ENCODE results near the gene SHLD1. TPM values are rescaled to one million over a fixed set of nuclear protein-coding genes. Genes with fewer than 3 reads are reported as not detected.

The SHLD1 gene
- polyA plus RNA-seq, 1 donor (not counting 4 experiments of a cell fraction or from before 2014, with no cell fraction given): 3.2 TPM

GRCh38 chr20:5900908-5901307 is 150.7 kb downstream of the SHLD1 start:
- H3K4me1 ChIP-seq (ENCODE audit: control insufficient read depth, extremely low read depth, insufficient read depth, low read length): no peaks in the 10 kb centered on the region
- DNase-seq (ENCODE audit: low read depth, low spot score) (no peak), FAIRE-seq (no peak)
- H4K20me1 ChIP-seq (ENCODE audit: control insufficient read depth, extremely low read depth, insufficient read depth, low read length): no peaks in the 10 kb centered on the region
- dilution Hi-C loops (cut with MboI; ENCODE audit: extremely low pct_ligation_motif_present, low sequenced_read_pairs): no loop called here
- TF ChIP-seq CTCF (optimal IDR thresholded peaks at IDR 0.05 in 1 of 3, IDR thresholded peaks at IDR 0.05 in 1 of 3, conservative IDR thresholded peaks at IDR 0.05 in 1 of 3; ENCODE audit: extremely low read depth in 1 of 3, insufficient read depth in 2 of 3, low read length in 3 of 3) (no peak), EZH2 (IDR thresholded peaks at IDR 0.05; ENCODE audit: low read length) (no peak)
- H3K9ac ChIP-seq (ENCODE audit: control insufficient read depth, extremely low read depth, insufficient read depth, low read length): no peak overlapping the region
- H3K9me3 ChIP-seq (ENCODE audit: control insufficient read depth, low read depth, low read length): no peaks in the 10 kb centered on the region
- no peak overlapping the region for H3K4me2 ChIP-seq (ENCODE audit: control insufficient read depth, extremely low read depth, insufficient read depth, low read depth, low read length)
- H3K4me3 ChIP-seq (ENCODE audit: control insufficient read depth in 2 of 3, extremely low read depth in 1 of 3, insufficient read depth in 2 of 3, low read depth in 1 of 3, low read length in 3 of 3): no peak overlapping the region
- no peaks in the 10 kb centered on the region for H3K36me3 ChIP-seq (ENCODE audit: control insufficient read depth in 2 of 2, extremely low read depth in 1 of 2, insufficient read depth in 2 of 2, low read length in 2 of 2)
- no peak overlapping the region for H3K27ac ChIP-seq (ENCODE audit: control insufficient read depth, insufficient read depth, low read length)
- no peaks in the 10 kb centered on the region for H3K79me2 ChIP-seq (ENCODE audit: control insufficient read depth, insufficient read depth, low read length)
- H3K9me1 ChIP-seq (ENCODE audit: control insufficient read depth, extremely low read depth, insufficient read depth, low read length): no peaks in the 10 kb centered on the region
- no peak overlapping the region for H2AFZ ChIP-seq (ENCODE audit: control insufficient read depth, low read length)
- H3K27me3 ChIP-seq (ENCODE audit: control insufficient read depth, extremely low read depth, insufficient read depth, low read length): peaks cover 7% of the 10 kb centered on the region

GRCh38 chr20:5908981-5909380 is 158.8 kb downstream of the SHLD1 start:
- H3K36me3 ChIP-seq (ENCODE audit: control insufficient read depth in 2 of 2, extremely low read depth in 1 of 2, insufficient read depth in 2 of 2, low read length in 2 of 2): no peaks in the 10 kb centered on the region
- H3K4me2 ChIP-seq (ENCODE audit: control insufficient read depth, extremely low read depth, insufficient read depth, low read depth, low read length): no peak overlapping the region
- H3K4me1 ChIP-seq (ENCODE audit: control insufficient read depth, extremely low read depth, insufficient read depth, low read length): peaks cover 4% of the 10 kb centered on the region
- peaks cover 7% of the 10 kb centered on the region for H3K27me3 ChIP-seq (ENCODE audit: control insufficient read depth, extremely low read depth, insufficient read depth, low read length)
- H3K9me3 ChIP-seq (ENCODE audit: control insufficient read depth, low read depth, low read length): no peaks in the 10 kb centered on the region
- dilution Hi-C loops (cut with MboI; ENCODE audit: extremely low pct_ligation_motif_present, low sequenced_read_pairs): no loop called here
- FAIRE-seq (no peak), DNase-seq (ENCODE audit: low read depth, low spot score) (no peak)
- no peak overlapping the region for H3K27ac ChIP-seq (ENCODE audit: control insufficient read depth, insufficient read depth, low read length)
- no peak overlapping the region for H3K4me3 ChIP-seq (ENCODE audit: control insufficient read depth in 2 of 3, extremely low read depth in 1 of 3, insufficient read depth in 2 of 3, low read depth in 1 of 3, low read length in 3 of 3)
- no peaks in the 10 kb centered on the region for H4K20me1 ChIP-seq (ENCODE audit: control insufficient read depth, extremely low read depth, insufficient read depth, low read length)
- no peak for TF ChIP-seq EZH2 (IDR thresholded peaks at IDR 0.05; ENCODE audit: low read length)
- no peak for TF ChIP-seq CTCF (optimal IDR thresholded peaks at IDR 0.05 in 1 of 3, IDR thresholded peaks at IDR 0.05 in 1 of 3, conservative IDR thresholded peaks at IDR 0.05 in 1 of 3; ENCODE audit: extremely low read depth in 1 of 3, insufficient read depth in 2 of 3, low read length in 3 of 3)
- H3K9ac ChIP-seq (ENCODE audit: control insufficient read depth, extremely low read depth, insufficient read depth, low read length): no peak overlapping the region
- no peak overlapping the region for H2AFZ ChIP-seq (ENCODE audit: control insufficient read depth, low read length)
- no peaks in the 10 kb centered on the region for H3K9me1 ChIP-seq (ENCODE audit: control insufficient read depth, extremely low read depth, insufficient read depth, low read length)
- H3K79me2 ChIP-seq (ENCODE audit: control insufficient read depth, insufficient read depth, low read length): no peaks in the 10 kb centered on the region

Measured in keratinocyte (primary cell).